ENCODE measurements around the gene HHLA2.

GRCh38 chr3:108296239-108296638, at the start of gene HHLA2:
- TF ChIP-seq CTCF (optimal IDR thresholded peaks at IDR 0.05 in 1 of 3, IDR thresholded peaks at IDR 0.05 in 1 of 3, conservative IDR thresholded peaks at IDR 0.05 in 1 of 3; ENCODE audit: extremely low read depth in 1 of 3, insufficient read depth in 2 of 3, low read length in 3 of 3) (no peak), EZH2 (IDR thresholded peaks at IDR 0.05; ENCODE audit: low read length) (no peak)

All from keratinocyte (primary cell).